Measurements from ENCODE around the gene MBTPS1. TPM values are rescaled to one million over a fixed set of nuclear protein-coding genes. Genes with fewer than 3 reads are reported as not detected.

MBTPS1 gene
- total RNA-seq, 4 donors from 2014 or later = 126 to 185 (median 166) TPM

DNA sequence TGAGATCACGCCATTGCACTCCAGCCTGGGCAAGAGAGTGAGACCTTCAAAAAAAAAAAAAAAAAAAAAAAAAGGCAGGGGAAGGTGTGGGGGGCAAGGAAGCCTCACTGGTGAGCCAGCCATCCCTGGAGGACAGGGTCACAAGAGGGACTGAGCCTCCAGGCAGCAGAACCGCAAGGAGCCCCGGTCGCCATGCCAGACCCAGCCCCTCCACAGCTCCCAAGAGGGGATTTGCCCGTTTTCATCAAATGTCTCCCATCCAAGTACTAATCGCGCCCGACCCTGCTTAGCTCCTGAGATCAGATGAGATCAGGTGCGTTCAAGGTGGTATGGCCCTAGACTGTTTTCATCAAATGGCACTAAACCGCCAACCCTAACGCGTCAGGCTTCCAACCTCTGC lies 77.0 kb downstream of the MBTPS1 start:
- no peaks in the 10 kb centered on the region for H3K27me3 ChIP-seq
- no peak overlapping the region for H3K27ac ChIP-seq
- no peak for TF ChIP-seq POLR2A (IDR thresholded peaks at IDR 0.05)
- TF ChIP-seq, protein P1, sequence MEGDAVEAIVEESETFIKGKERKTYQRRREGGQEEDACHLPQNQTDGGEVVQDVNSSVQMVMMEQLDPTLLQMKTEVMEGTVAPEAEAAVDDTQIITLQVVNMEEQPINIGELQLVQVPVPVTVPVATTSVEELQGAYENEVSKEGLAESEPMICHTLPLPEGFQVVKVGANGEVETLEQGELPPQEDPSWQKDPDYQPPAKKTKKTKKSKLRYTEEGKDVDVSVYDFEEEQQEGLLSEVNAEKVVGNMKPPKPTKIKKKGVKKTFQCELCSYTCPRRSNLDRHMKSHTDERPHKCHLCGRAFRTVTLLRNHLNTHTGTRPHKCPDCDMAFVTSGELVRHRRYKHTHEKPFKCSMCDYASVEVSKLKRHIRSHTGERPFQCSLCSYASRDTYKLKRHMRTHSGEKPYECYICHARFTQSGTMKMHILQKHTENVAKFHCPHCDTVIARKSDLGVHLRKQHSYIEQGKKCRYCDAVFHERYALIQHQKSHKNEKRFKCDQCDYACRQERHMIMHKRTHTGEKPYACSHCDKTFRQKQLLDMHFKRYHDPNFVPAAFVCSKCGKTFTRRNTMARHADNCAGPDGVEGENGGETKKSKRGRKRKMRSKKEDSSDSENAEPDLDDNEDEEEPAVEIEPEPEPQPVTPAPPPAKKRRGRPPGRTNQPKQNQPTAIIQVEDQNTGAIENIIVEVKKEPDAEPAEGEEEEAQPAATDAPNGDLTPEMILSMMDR (IDR thresholded peaks at IDR 0.05) = no peak
- H3K4me1 ChIP-seq = peaks cover 0 to 10% of the 10 kb centered on the region in 2 donors
- 86 to 96% methylated on average over 12 of the region's 12 CpGs for WGBS, 2 donors
- intact Hi-C loops (cut with DNase I) = no loop called here
- no peak for DNase-seq
- no peak overlapping the region for H3K4me3 ChIP-seq (replicated peaks in 1 of 3)
- H3K9me3 ChIP-seq = no peaks in the 10 kb centered on the region
- H3K36me3 ChIP-seq = no peaks in the 10 kb centered on the region

DNA sequence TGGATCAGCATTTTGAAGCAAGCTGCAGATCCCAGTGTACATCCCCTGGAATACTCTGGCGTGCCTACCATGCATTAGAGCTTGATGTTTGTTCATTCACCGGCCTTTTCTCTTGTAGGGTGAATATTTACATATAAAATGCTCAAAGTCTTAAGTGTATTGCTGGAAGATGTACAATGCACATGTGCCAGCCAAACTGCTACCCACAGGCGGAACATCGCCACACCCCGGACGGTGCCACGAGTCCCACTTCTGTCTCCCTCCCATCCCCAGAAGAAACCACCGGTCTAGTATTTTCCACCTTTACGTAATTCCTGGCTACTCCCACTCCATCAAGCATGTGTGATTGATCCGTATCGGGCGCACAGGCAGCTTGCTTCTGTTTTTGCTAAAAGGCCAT lies 78.3 kb downstream of the MBTPS1 start:
- Histone ChIP-seq H3K36me3 (no peaks in the 10 kb centered on the region), H3K4me1 (peaks cover 0 to 9% of the 10 kb centered on the region in 2 donors), H3K27ac (no peak overlapping the region), H3K27me3 (no peaks in the 10 kb centered on the region), H3K4me3 (replicated peaks in 1 of 3) (no peak overlapping the region), H3K9me3 (no peaks in the 10 kb centered on the region)
- 91 to 95% methylated on average over 12 of the region's 12 CpGs for WGBS, 2 donors
- no peak for DNase-seq
- no peak for TF ChIP-seq POLR2A (IDR thresholded peaks at IDR 0.05)
- TF ChIP-seq, protein P1 (IDR thresholded peaks at IDR 0.05) = no peak
- intact Hi-C loops (cut with DNase I) = no loop called here

DNA sequence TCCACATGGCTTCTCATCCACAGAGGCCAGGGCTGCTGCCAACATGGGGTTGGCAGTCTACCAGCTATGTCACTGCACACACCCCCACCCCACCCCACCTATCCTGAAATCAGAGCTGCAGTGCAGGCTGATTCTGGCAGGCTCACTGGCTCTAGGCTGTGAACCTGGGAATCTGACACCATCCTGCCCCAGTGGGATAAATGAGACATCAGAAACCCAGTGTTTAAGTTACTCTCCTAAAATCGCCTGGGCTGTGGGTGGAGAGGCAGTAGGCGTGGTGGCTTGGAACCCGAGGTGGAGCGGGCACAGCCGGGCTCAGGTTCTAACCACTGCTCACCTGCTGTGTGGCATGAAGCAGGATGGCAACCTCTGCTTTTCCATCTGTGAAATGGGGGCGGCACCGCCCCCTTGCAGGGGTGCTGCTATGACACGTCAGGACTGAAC lies 79.7 kb downstream of the MBTPS1 start:
- no peak for TF ChIP-seq POLR2A (IDR thresholded peaks at IDR 0.05)
- TF ChIP-seq, protein P1 (IDR thresholded peaks at IDR 0.05) = no peak
- no peak overlapping the region for H3K27ac ChIP-seq
- no peaks in the 10 kb centered on the region for H3K36me3 ChIP-seq
- intact Hi-C loops (cut with DNase I) = no loop called here
- no peak overlapping the region for H3K4me3 ChIP-seq (replicated peaks in 1 of 3)
- DNase-seq = peak in 1 of 2 donors; percentile 45
- H3K27me3 ChIP-seq = no peaks in the 10 kb centered on the region
- no peaks in the 10 kb centered on the region for H3K4me1 ChIP-seq
- no peaks in the 10 kb centered on the region for H3K9me3 ChIP-seq
- WGBS, 2 donors = 80 to 100% methylated on average over 7 to 8 of the region's 8 CpGs

DNA sequence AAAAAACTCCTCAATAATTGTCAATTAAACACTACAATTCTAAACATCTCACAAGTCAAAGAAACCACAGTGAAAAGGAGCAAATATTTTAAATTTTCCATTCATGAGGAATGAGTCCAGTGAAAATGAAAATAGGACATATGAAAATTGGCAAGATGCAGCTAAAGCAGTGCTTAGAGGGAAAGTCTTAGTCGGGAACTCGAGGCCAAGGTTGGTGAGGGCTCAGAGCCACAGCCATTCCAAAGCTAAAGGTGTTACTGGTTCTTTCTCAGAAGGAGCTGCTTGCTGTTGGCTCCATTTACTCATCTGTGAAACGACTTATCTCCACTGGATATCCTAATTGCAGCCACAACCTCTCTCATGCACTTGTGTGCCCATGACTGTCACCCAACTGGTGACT lies 80.6 kb downstream of the MBTPS1 start:
- intact Hi-C loops (cut with DNase I) = no loop called here
- Histone ChIP-seq H3K27me3 (no peaks in the 10 kb centered on the region), H3K9me3 (no peaks in the 10 kb centered on the region), H3K4me3 (replicated peaks in 1 of 3) (no peak overlapping the region), H3K36me3 (no peaks in the 10 kb centered on the region), H3K4me1 (no peaks in the 10 kb centered on the region), H3K27ac (no peak overlapping the region)
- TF ChIP-seq, protein P1 (IDR thresholded peaks at IDR 0.05) = no peak
- DNase-seq = no peak
- WGBS, 2 donors = 54 to 93% methylated on average over 3 of the region's 3 CpGs

DNA sequence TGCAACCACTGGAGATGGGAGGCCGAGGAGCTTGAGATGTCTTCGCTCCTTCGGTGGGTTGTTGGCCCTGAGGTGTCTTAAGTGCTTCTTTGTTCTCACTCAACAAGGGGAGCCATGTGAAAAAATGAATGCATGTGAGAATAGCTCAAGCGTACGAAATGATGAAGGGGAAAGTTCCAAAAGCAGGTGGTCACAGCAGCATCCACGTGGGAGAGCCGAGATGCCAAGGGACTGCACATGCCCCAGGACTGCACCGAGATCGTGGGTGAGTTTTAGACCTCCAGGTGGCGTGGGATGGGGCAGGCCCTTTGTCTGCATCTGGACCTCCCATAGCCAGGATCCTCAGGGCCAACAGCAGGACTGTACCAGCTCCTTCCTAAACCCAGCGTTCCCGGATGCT lies 82.2 kb downstream of the MBTPS1 start:
- 92 to 98% methylated on average over 11 to 12 of the region's 12 CpGs for WGBS, 2 donors
- DNase-seq = no peak
- Histone ChIP-seq H3K27ac (no peak overlapping the region), H3K27me3 (no peaks in the 10 kb centered on the region), H3K4me3 (replicated peaks in 1 of 3) (no peak overlapping the region), H3K9me3 (no peaks in the 10 kb centered on the region), H3K4me1 (no peaks in the 10 kb centered on the region), H3K36me3 (no peaks in the 10 kb centered on the region)
- intact Hi-C loops (cut with DNase I) = no loop called here
- TF ChIP-seq POLR2A (IDR thresholded peaks at IDR 0.05) = no peak
- TF ChIP-seq, protein P1 (IDR thresholded peaks at IDR 0.05) = no peak

Data from thyroid gland (tissue), 4 donors.